GM18502 (cell line): Measurements from ENCODE around the gene ADAMTS7.
"Not testable (repeated sequence)": the region's sequence is repeated elsewhere in the genome, so short reads cannot be mapped to it uniquely, and the experiment has no call there.

Experiments used
- ATAC-seq: cut with Tn5 transposase; IDR thresholded peaks from one replicate; pipeline ENCODE4 v1.9.1; 2021; ENCODE audit warnings: mild to moderate bottlenecking; ENCODE audit not compliant: unreplicated experiment, poor library complexity

The ADAMTS7 gene

GRCh38 chr15:78767331-78767951 is 43.8 kb downstream of the ADAMTS7 start:
- ATAC-seq = no peak

- ATAC-seq = not testable (repeated sequence)
Observed at GRCh38 chr15:78766641-78767071, 44.6 kb downstream of the ADAMTS7 start.

GRCh38 chr15:78766041-78766440 is 45.2 kb downstream of the ADAMTS7 start:
- no peak for ATAC-seq

- not testable (repeated sequence) for ATAC-seq
Observed at GRCh38 chr15:78765154-78765860, 46.0 kb downstream of the ADAMTS7 start.

GRCh38 chr15:78764340-78765153 is 46.7 kb downstream of the ADAMTS7 start:
- not testable (repeated sequence) for ATAC-seq

GRCh38 chr15:78763796-78764241 is 47.4 kb downstream of the ADAMTS7 start:
- no peak for ATAC-seq

GRCh38 chr15:78762985-78763795 is 48.1 kb downstream of the ADAMTS7 start:
- no peak for ATAC-seq

GRCh38 chr15:78762386-78762961 is 48.8 kb downstream of the ADAMTS7 start:
- ATAC-seq = not testable (repeated sequence)

- no peak for ATAC-seq
Observed at GRCh38 chr15:78761891-78762385, 49.3 kb downstream of the ADAMTS7 start.

GRCh38 chr15:78761475-78761874 is 49.8 kb downstream of the ADAMTS7 start:
- peak; percentile 54 for ATAC-seq

- no peak for ATAC-seq
Observed at GRCh38 chr15:78761020-78761419, 50.2 kb downstream of the ADAMTS7 start.

GRCh38 chr15:78760091-78760882 is 51.0 kb downstream of the ADAMTS7 start:
- not testable (repeated sequence) for ATAC-seq

GRCh38 chr15:78759361-78759998 is 51.8 kb downstream of the ADAMTS7 start:
- not testable (repeated sequence) for ATAC-seq

- ATAC-seq = not testable (repeated sequence)
Observed at GRCh38 chr15:78758486-78759200, 52.6 kb downstream of the ADAMTS7 start.

- not testable (repeated sequence) for ATAC-seq
Observed at GRCh38 chr15:78758084-78758483, 53.2 kb downstream of the ADAMTS7 start.

GRCh38 chr15:78757636-78757905 is 53.7 kb downstream of the ADAMTS7 start:
- ATAC-seq = no peak

- ATAC-seq = peak; percentile 58
Observed at GRCh38 chr15:78756781-78757635, 54.3 kb downstream of the ADAMTS7 start.
